ENCODE data around the gene PGP. TPM values are rescaled to one million over a fixed set of nuclear protein-coding genes. Genes with fewer than 3 reads are reported as not detected.
"Not testable (repeated sequence)": the region's sequence is repeated elsewhere in the genome, so short reads cannot be mapped to it uniquely, and the experiment has no call there.

The PGP gene, protein sequence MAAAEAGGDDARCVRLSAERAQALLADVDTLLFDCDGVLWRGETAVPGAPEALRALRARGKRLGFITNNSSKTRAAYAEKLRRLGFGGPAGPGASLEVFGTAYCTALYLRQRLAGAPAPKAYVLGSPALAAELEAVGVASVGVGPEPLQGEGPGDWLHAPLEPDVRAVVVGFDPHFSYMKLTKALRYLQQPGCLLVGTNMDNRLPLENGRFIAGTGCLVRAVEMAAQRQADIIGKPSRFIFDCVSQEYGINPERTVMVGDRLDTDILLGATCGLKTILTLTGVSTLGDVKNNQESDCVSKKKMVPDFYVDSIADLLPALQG
- 10 to 100 TPM in 2 of 4 donors, 1 to 10 TPM in 2; 2.6 to 14.4 (median 10.4) TPM for total RNA-seq

- intact Hi-C loops (cut with DNase I; ENCODE audit: low total_unique reads), result loop anchor here (10.0 kb wide), 1 partner anchor 60 kb away; the partner anchor contains the start of gene TRAF7
- TF ChIP-seq CTCF (IDR thresholded peaks at IDR 0.05) (peak in 1 of 4 experiments; percentile 35), POLR2A (IDR thresholded peaks at IDR 0.05) (no peak)
- Histone ChIP-seq H3K4me3 (peak within 1 kb of the TSS; percentile 65 to 74), H3K27me3 (no peaks in the 10 kb centered on the region), H3K36me3 (no peaks in the 10 kb centered on the region), H3K4me1 (peaks cover 0 to 12% of the 10 kb centered on the region in 2 donors), H3K27ac (peak within 1 kb of the TSS; percentile 88 to 95), H3K9me3 (no peaks in the 10 kb centered on the region)
- no peak for DNase-seq
Observed at GRCh38 chr16:2214719-2214968, at the start of gene PGP. Gene PGP (minus strand): TSS chr16:2214840. CDS start chr16:2214777, 63 bp downstream.

DNA sequence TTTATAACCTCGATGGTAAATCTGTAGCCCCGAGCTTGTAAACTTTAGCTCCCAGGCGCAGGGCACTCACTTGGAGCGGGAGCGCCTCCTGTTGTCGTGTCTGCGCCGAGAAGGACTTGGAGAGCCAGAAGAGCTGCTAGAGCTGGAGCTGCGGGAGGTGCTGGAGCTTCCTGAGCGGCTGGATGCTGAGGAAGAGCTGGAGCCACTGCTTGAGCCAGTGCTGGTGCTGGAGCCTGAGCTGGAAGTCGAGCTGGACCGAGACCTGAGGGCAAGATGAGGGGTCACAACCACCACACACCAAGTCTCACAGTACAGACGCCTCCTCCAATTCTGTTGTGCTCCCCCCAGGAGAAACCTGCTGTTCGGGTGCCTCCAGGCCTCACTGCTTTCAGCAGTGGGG, 48.4 kb upstream of the PGP start:
- DNase-seq; H3K4me3 ChIP-seq; H3K9me3 ChIP-seq; H3K36me3 ChIP-seq; intact Hi-C loops (cut with DNase I; ENCODE audit: low total_unique reads); H3K27me3 ChIP-seq; H3K27ac ChIP-seq: not testable (repeated sequence)
- peaks cover 0 to 11% of the 10 kb centered on the region in 2 donors for H3K4me1 ChIP-seq

DNA sequence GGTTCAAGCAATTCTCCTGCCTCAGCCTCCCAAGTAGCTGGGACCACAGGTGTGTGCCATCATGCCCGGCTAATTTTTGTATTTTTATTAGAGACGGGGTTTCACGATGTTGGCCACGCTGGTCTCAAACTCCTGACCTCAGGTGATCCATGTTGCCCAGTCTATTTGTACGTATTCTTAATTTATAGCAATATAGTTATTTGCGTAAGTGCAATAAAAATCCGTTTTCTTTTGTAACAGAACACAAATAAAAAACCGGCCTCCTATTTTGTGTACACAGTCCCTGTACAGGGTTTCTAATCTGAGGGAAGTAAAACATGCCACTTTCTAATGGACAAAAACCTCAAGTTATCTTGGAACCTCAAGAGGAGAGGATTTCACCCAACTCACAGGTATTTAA, 45.6 kb upstream of the PGP start:
- H3K4me3 ChIP-seq, result no peak overlapping the region
- no peak for DNase-seq
- no peaks in the 10 kb centered on the region for H3K36me3 ChIP-seq
- H3K9me3 ChIP-seq, result no peaks in the 10 kb centered on the region
- no peak overlapping the region for H3K27ac ChIP-seq
- peaks cover 0 to 3% of the 10 kb centered on the region in 2 donors for H3K4me1 ChIP-seq
- H3K27me3 ChIP-seq, result no peaks in the 10 kb centered on the region
- TF ChIP-seq POLR2A (IDR thresholded peaks at IDR 0.05) (no peak), CTCF (IDR thresholded peaks at IDR 0.05) (no peak)
- intact Hi-C loops (cut with DNase I; ENCODE audit: low total_unique reads), result no loop called here

- H3K36me3 ChIP-seq; H3K4me3 ChIP-seq; intact Hi-C loops (cut with DNase I; ENCODE audit: low total_unique reads); H3K27me3 ChIP-seq; H3K4me1 ChIP-seq; DNase-seq; H3K27ac ChIP-seq; H3K9me3 ChIP-seq: not testable (repeated sequence)
Observed at GRCh38 chr16:2258530-2258929, 43.9 kb upstream of the PGP start.

GRCh38 chr16:2257726-2258125, 43.1 kb upstream of the PGP start:
- intact Hi-C loops (cut with DNase I; ENCODE audit: low total_unique reads), result no loop called here
- Histone ChIP-seq H3K27me3 (no peaks in the 10 kb centered on the region), H3K9me3 (no peaks in the 10 kb centered on the region), H3K27ac (no peak overlapping the region), H3K4me3 (no peak overlapping the region), H3K4me1 (no peaks in the 10 kb centered on the region), H3K36me3 (no peaks in the 10 kb centered on the region)
- DNase-seq, result no peak
- TF ChIP-seq CTCF (IDR thresholded peaks at IDR 0.05) (no peak), POLR2A (IDR thresholded peaks at IDR 0.05) (no peak)

- Histone ChIP-seq H3K27ac (no peak overlapping the region), H3K4me1 (peaks cover 0 to 7% of the 10 kb centered on the region in 2 donors), H3K9me3 (no peaks in the 10 kb centered on the region), H3K36me3 (no peaks in the 10 kb centered on the region), H3K27me3 (no peaks in the 10 kb centered on the region), H3K4me3 (no peak overlapping the region)
- no peak for DNase-seq
- TF ChIP-seq CTCF (IDR thresholded peaks at IDR 0.05) (no peak), POLR2A (IDR thresholded peaks at IDR 0.05) (no peak)
- intact Hi-C loops (cut with DNase I; ENCODE audit: low total_unique reads), result no loop called here
Observed at GRCh38 chr16:2256531-2257140, 42.0 kb upstream of the PGP start.

All from uterus (tissue), 4 donors.